ENCODE data around the gene TEX35. TPM values are rescaled to one million over a fixed set of nuclear protein-coding genes. Genes with fewer than 3 reads are reported as not detected.

TEX35 gene
- total RNA-seq, 4 donors from 2014 or later: 0.60 to 1.0 (median 1.0) TPM; not detected in 1

- no peak for DNase-seq (ENCODE audit: low spot score in 2 of 2)
- Histone ChIP-seq H3K9me3 (no peaks in the 10 kb centered on the region), H3K27ac (no peak overlapping the region), H3K27me3 (no peaks in the 10 kb centered on the region), H3K36me3 (peaks cover 61% of the 10 kb centered on the region), H3K4me1 (no peaks in the 10 kb centered on the region), H3K4me3 (no peak overlapping the region)
- 36% methylated on average over 5 of the region's 5 CpGs for WGBS
- TF ChIP-seq EP300 (IDR thresholded peaks at IDR 0.05) (no peak), CTCF (IDR thresholded peaks at IDR 0.05) (no peak), POLR2AphosphoS5 (IDR thresholded peaks at IDR 0.05) (no peak), POLR2A (IDR thresholded peaks at IDR 0.05) (no peak)
Observed at GRCh38 chr1:178470411-178470960, 42.4 kb upstream of the TEX35 start.

GRCh38 chr1:178472531-178472930 lies 40.4 kb upstream of the TEX35 start:
- TF ChIP-seq POLR2AphosphoS5 (IDR thresholded peaks at IDR 0.05) (no peak), EP300 (IDR thresholded peaks at IDR 0.05) (no peak), POLR2A (IDR thresholded peaks at IDR 0.05) (no peak), CTCF (IDR thresholded peaks at IDR 0.05) (no peak)
- Histone ChIP-seq H3K4me3 (no peak overlapping the region), H3K9me3 (no peaks in the 10 kb centered on the region), H3K36me3 (peaks cover 42% of the 10 kb centered on the region), H3K4me1 (no peaks in the 10 kb centered on the region), H3K27ac (no peak overlapping the region), H3K27me3 (no peaks in the 10 kb centered on the region)
- no peak for DNase-seq (ENCODE audit: low spot score in 2 of 2)

GRCh38 chr1:178477373-178477772 lies 35.5 kb upstream of the TEX35 start:
- TF ChIP-seq CTCF (IDR thresholded peaks at IDR 0.05) (no peak), EP300 (IDR thresholded peaks at IDR 0.05) (no peak), POLR2AphosphoS5 (IDR thresholded peaks at IDR 0.05) (no peak), POLR2A (IDR thresholded peaks at IDR 0.05) (no peak)
- no peak overlapping the region for H3K27ac ChIP-seq
- H3K36me3 ChIP-seq: peaks cover 24% of the 10 kb centered on the region
- H3K4me1 ChIP-seq: no peaks in the 10 kb centered on the region
- no peaks in the 10 kb centered on the region for H3K27me3 ChIP-seq
- no peaks in the 10 kb centered on the region for H3K9me3 ChIP-seq
- H3K4me3 ChIP-seq: no peak overlapping the region
- 87% methylated on average over 4 of the region's 4 CpGs for WGBS
- DNase-seq (ENCODE audit: low spot score in 2 of 2): no peak

GRCh38 chr1:178477841-178478240 lies 35.1 kb upstream of the TEX35 start:
- H3K9me3 ChIP-seq: no peaks in the 10 kb centered on the region
- peaks cover 21% of the 10 kb centered on the region for H3K36me3 ChIP-seq
- no peak overlapping the region for H3K27ac ChIP-seq
- no peaks in the 10 kb centered on the region for H3K4me1 ChIP-seq
- DNase-seq (ENCODE audit: low spot score in 2 of 2): no peak
- 56% methylated on average over 1 of the region's 1 CpG for WGBS
- TF ChIP-seq CTCF (IDR thresholded peaks at IDR 0.05) (no peak), POLR2AphosphoS5 (IDR thresholded peaks at IDR 0.05) (no peak), EP300 (IDR thresholded peaks at IDR 0.05) (no peak), POLR2A (IDR thresholded peaks at IDR 0.05) (no peak)
- H3K27me3 ChIP-seq: no peaks in the 10 kb centered on the region
- no peak overlapping the region for H3K4me3 ChIP-seq

GRCh38 chr1:178483251-178483957 lies 29.5 kb upstream of the TEX35 start:
- Histone ChIP-seq H3K36me3 (no peaks in the 10 kb centered on the region), H3K27me3 (peaks cover 3% of the 10 kb centered on the region), H3K9me3 (no peaks in the 10 kb centered on the region), H3K4me3 (no peak overlapping the region), H3K4me1 (peaks cover 9% of the 10 kb centered on the region), H3K27ac (no peak overlapping the region)
- TF ChIP-seq POLR2AphosphoS5 (IDR thresholded peaks at IDR 0.05) (no peak), EP300 (IDR thresholded peaks at IDR 0.05) (no peak), POLR2A (IDR thresholded peaks at IDR 0.05) (no peak), CTCF (IDR thresholded peaks at IDR 0.05) (no peak)
- 84% methylated on average over 5 of the region's 5 CpGs for WGBS
- no peak for DNase-seq (ENCODE audit: low spot score in 2 of 2)

All from suprapubic skin (tissue), 4 donors.